ENCODE measurements around the gene FRMD1.

GRCh38 chr6:168057836-168058235 is 21.2 kb downstream of the FRMD1 start:
- no peak for TF ChIP-seq CTCF (IDR thresholded peaks at IDR 0.05; ENCODE audit: extremely low read depth in 1 of 2, insufficient read depth in 1 of 2, low read depth in 1 of 2, low read length in 2 of 2)
- no peak for TF ChIP-seq EZH2 (IDR thresholded peaks at IDR 0.05; ENCODE audit: borderline replicate concordance, low read depth, low read length, severe bottlenecking)
- no peak for TF ChIP-seq POLR2AphosphoS5 (IDR thresholded peaks at IDR 0.05; ENCODE audit: insufficient read depth, low read depth, low read length)
- no peak for TF ChIP-seq POLR2A (IDR thresholded peaks at IDR 0.05; ENCODE audit: low read depth, low read length)
- TF ChIP-seq GATA2 (IDR thresholded peaks at IDR 0.05; ENCODE audit: insufficient read depth, insufficient read length, low read depth, low read length): no peak
